ENCODE data around the gene DOCK10.

- TF ChIP-seq, protein P1, sequence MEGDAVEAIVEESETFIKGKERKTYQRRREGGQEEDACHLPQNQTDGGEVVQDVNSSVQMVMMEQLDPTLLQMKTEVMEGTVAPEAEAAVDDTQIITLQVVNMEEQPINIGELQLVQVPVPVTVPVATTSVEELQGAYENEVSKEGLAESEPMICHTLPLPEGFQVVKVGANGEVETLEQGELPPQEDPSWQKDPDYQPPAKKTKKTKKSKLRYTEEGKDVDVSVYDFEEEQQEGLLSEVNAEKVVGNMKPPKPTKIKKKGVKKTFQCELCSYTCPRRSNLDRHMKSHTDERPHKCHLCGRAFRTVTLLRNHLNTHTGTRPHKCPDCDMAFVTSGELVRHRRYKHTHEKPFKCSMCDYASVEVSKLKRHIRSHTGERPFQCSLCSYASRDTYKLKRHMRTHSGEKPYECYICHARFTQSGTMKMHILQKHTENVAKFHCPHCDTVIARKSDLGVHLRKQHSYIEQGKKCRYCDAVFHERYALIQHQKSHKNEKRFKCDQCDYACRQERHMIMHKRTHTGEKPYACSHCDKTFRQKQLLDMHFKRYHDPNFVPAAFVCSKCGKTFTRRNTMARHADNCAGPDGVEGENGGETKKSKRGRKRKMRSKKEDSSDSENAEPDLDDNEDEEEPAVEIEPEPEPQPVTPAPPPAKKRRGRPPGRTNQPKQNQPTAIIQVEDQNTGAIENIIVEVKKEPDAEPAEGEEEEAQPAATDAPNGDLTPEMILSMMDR (conservative IDR thresholded peaks at IDR 0.05 in 1 of 2, IDR thresholded peaks at IDR 0.05 in 1 of 2; ENCODE audit: low read depth in 1 of 2, low read length in 2 of 2) = no peak
- TF ChIP-seq EZH2 (IDR thresholded peaks at IDR 0.05; ENCODE audit: low read length, missing control alignments) = no peak
Measured at GRCh38 chr2:224969633-224970260, 72.5 kb downstream of the DOCK10 start.
